Stimulated activated CD8-positive, alpha-beta memory T cell treated with anti-CD3 and anti-CD28 coated beads, Interleukin-2, amount 100 ng/mL, for 48 hours (primary cell): ENCODE data around the gene CCM2.

Experiments used
- DNase-seq, 2 donors: peaks; one replicate each; pipeline ENCODE4 v3.0.0-alpha.2; 2020; ENCODE audit warnings: low read depth in 2 of 2

The CCM2 gene

GRCh38 chr7:45000093-45001032 lies at the start of gene CCM2:
CCM2 (plus strand) TSS chr7:45000201; CDS start chr7:45000334, 133 bp downstream.
- no peak for DNase-seq

GRCh38 chr7:44953156-44953555 lies 46.8 kb upstream of the CCM2 start:
- no peak for DNase-seq

DNA sequence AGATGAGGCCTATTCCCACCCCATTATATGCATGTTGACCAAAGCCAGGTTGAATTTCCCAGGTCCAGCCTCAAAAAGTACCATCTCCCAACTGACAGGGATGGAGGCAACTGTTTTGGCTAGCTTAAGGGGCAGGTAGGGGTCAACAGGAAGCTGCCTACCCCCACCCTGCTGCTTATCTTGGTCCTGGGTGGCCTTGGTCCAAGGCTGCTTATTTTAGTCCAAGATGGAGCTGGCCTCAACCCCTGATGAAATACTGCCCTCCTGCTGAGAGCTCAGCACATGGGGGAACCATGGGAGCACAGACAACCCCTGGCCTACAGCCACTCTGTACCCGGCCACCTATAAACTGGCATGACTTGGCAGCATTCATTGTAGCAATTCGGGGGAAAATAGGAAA lies 44.3 kb upstream of the CCM2 start:
- DNase-seq, result no peak

GRCh38 chr7:44956157-44956766 lies 43.7 kb upstream of the CCM2 start:
- DNase-seq, result no peak

DNA sequence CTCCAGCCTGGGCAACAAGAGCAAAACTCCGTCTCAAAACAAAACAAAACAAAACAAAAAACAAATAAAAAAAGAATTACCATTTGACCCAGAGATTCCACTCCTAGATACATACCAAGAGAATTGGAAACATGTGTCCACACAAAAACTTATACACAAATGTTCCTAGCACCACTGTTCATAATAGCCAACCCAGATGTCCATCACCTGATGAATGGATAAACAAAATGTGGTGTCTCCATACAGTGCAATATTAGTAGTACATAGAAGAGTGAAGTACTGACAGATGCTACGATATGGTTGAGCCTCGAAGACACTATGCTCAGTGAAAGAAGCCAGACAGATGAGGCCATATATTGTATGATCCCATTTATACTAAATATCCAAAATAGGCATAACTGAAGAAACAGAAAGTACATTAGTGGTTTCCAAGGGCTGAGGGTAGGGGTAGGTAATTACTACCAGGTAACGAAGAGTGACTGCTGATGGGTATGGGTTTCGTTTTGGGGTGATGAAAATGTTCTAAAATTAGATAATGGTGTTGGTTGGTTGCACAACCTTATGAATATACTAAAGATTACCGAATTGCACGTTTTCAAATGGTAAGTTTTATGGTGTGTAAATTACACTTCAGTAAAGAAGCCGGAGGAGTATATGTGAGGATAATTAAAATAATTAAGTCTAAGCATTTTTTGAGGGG lies 41.2 kb upstream of the CCM2 start:
- DNase-seq, result no peak

DNA sequence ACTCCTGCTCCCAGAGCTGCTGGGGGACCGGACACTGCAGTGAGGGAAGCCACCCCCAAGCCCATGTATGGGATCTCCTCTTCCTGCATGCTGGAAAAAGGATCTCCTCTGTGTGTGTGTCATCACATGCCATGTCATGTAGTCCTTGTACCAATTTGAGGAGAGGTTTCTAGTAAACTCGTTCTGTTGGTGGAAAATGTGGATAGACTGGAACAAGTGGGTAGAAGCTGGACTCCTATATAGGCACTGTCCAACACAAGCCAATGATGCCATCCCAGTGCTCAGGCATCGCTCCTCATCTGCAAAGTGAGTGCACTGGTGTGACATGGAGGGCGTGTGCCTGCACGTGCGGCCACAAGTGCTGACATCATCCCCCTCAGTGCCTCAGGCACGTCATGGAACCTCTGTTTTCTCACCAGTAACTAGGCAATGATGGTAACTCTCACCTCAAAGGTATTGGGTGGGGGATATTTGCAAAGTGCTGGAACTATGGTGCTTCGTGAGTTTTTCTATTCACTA lies 40.5 kb upstream of the CCM2 start:
- no peak for DNase-seq

GRCh38 chr7:44960011-44960580 lies 39.9 kb upstream of the CCM2 start:
- DNase-seq, result no peak

DNA sequence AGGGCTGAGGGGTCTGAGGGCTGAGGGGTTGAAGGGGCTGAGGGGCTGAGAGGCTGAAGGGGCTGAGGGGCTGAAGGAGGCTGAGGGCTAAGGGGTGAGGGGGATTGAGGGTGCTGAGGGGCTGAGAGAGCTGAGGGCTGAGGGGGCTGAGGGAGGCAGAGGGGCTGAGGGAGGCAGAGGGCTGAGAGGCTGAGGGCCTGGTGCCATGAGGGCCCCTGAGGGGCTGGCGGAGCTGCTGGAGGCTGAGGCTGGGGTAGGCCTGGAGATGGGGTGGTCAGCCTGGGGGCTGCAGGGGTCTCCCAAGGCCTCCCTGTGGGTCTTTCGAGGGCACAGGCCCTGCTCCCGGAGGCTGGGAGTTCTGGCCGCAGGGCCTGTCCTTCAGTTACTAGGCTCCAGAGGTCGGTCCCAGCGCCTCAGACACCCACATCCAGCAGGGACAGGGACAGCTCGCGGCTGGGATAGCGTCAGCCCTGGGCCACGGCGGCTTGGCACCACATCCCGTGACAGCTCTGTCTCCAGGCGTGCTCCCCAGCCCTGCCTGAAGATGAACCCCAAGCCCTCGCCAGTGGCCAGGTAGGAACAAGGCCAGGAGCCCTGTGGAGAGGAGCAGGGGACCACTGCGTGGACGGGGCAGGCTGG lies 38.0 kb upstream of the CCM2 start:
- no peak for DNase-seq

DNA sequence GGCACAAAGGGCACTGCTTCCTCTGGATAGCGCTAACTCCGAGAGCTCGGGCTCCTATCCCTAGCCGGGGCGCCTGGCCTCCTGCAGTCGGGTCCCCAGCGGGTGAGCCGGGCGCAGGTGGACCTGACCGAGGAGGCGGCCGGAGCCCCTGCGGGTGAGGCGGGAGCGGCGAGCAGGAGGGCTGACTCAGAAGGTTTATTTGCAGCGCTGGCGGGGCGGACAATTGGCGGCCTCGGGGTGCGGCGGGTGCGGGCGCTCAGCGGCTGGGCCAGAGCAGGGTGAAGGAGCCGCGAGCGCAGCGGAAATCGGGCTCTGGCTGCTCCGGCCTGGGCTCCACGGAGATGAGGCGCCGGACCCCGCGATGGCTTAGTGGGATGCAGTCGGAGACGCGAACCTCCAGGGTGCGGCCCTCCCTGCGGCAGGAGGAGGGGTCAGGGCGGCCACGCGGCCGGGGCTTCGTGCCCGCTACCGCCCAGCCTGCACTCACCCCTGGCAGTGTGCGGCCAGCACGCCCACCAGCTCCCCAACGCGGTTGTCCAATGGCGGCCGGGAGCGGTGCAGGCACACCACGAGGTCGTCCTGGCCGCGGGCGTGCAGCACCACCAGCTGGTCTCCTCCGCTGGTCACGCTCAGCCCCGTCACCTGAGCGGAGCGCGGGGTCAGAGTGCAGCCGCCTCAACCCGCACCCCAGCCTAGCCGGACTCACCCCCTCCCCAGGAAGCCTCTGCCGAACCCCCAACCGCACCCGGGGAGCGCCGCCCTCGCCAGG lies 37.3 kb upstream of the CCM2 start:
- no peak for DNase-seq

DNA sequence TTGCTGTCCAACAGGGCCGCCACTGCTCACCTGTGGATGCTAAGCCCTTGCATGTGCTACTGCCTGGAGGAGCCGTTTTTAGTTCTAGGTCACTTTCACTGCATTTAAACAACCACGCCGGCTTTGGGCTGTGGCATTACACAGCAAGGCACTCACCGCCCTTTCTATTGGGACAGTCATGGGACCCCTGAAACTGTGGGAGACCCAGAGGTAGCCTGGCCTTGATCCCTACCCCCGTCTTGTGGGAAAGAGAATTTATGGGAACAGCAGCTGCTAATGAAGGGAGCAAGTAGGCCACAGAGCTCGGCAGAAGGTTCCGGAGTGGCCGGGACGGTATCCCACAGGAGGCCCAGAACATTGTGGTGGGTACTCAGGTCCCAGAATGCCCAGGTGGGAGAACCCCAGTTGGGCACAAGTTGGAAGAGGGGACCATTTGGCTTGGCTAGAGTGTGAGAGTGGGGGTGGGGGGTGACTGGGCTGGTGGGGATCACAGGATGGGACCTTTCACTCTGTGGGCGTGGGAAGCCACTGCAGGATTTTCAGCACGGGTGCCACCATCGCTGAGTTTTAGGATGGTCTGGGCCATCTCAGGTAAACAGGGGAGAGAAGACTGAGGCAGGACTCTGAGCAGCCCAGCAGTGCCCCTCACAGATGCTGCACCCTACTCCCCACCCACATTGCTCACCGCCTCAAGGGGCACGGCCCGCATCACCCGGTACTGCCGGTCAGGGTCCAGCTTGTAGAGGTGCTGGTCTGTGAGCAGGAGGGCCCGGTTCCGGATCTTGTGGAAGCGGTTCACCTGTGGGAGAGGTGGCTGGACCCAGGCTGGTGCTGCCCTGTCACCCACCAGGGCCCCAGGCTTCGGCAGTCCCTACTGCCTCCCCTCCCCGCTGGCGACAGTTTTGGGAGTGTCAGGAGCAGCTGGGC lies 36.4 kb upstream of the CCM2 start:
- DNase-seq, result no peak

DNA sequence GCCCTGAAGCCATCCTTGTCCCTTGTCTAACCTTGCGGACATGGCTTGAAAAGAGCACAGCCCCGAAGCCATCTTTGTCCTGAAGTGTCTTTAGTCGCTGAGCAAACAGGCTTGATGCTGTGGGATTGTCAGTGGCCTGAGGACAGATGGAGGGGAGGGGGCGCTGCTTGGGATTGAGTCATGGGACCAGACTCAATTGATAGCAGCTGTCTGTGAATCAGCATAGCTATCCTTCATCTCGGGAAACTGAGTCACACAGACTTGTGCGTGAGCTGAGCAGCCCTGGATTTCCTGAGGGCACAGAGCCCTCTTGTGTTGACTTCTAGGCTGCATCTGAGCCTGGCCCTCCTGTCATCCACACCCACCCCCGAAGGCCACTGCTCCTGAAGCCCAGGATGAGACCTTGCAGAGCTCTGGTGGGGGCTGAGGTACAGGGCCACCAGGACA lies 35.6 kb upstream of the CCM2 start:
- DNase-seq, result no peak

- DNase-seq, result no peak
Observed at GRCh38 chr7:44964831-44965440, 35.1 kb upstream of the CCM2 start.

DNA sequence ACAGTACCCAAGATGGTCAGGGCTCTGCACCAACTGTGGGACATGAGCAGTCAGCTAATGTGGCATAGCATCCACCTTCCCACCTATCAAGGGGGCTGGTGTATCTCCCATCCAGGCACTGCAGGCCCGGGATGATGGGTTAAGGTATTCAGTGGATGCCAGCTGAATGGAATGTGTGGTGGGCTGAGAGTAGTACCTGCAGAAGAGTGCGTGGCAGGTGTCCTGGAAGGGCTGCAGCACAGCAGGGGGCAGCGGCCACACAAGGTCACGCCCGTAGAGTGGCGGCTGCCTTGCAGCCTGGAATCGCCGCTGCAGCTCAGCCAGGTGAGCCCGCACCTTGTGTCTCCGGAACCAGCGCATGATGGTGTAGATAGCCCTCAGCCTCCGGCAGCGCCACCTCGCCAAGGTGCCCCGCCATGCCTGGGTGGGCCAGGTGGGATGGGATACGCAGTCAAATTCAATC lies 34.5 kb upstream of the CCM2 start:
- no peak for DNase-seq

- no peak for DNase-seq
Observed at GRCh38 chr7:44965937-44966730, 33.9 kb upstream of the CCM2 start.

DNA sequence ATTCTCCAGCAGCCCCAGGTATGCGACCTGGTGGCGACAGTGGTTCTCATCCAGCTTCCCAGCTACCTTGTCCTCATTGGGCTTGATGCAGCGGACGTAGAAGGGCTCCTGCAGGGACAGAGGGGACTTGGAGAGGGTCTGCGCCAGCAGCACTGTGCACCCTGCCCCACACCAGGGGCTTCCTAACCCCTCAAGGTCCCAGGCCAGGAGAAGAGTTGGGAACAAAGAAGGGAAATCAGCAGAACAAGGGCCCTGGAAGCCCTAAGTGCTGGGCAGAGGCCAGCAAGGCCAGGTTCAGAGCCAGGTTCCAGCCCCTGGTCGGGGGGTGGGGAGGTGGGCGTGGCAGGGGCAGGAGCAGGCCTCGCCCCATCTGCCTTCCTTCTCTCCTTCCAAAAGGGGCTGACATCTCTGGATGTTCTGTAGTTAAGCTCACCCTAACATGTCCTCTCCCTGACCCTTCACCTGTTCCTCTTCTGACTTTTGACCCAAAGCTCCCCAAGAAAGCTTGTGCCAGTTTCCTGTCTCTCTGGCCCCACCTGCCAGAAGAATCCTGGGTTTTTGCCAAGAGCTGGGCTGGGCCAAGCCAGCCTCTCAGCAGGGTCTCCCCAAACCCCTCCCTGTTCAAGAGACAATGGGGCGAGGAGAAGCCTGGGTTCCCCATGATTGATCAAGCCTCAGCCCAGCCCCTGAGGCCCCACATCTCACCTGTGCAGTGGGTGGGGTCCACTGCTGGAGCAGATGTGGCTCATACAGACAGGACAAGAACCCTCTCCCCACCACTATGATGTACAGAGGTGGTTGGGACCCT lies 33.1 kb upstream of the CCM2 start:
- no peak for DNase-seq

GRCh38 chr7:44967571-44968446 lies 32.2 kb upstream of the CCM2 start:
- no peak for DNase-seq
